GM18861 (cell line): Measurements from ENCODE around the gene URM1.
"Not testable (repeated sequence)": the region's sequence is repeated elsewhere in the genome, so short reads cannot be mapped to it uniquely, and the experiment has no call there.

Source experiments
- ATAC-seq: cut with Tn5 transposase; IDR thresholded peaks from one replicate; pipeline ENCODE4 v1.9.1; 2021; ENCODE audit not compliant: unreplicated experiment

Gene URM1

DNA sequence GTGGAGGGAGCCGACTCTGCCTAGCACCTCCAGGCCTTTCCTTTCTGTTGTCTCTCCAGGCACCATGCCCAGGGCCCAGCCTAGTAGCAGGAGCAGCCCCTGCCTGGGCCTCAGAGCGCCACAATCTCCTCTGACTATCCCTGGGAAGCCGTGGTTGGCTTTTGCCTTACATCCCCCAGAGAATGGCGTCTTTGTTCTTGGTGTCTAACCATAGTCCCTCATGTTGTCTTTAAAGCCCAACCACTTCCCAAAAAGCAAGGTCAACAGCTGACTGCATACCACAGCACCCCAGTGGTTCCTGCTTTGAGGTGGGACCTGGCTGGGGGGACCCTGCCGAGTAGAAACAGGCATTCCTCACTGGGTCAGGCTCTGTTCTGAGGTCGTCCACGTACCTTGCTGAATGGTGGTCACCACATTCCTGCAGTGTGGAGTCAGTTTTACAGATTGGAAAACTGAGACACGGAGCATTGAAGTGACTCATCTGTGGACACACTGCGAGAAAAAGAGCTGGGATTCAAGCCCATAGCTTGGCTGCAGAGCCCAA is 35.7 kb downstream of the URM1 start:
- no peak for ATAC-seq

DNA sequence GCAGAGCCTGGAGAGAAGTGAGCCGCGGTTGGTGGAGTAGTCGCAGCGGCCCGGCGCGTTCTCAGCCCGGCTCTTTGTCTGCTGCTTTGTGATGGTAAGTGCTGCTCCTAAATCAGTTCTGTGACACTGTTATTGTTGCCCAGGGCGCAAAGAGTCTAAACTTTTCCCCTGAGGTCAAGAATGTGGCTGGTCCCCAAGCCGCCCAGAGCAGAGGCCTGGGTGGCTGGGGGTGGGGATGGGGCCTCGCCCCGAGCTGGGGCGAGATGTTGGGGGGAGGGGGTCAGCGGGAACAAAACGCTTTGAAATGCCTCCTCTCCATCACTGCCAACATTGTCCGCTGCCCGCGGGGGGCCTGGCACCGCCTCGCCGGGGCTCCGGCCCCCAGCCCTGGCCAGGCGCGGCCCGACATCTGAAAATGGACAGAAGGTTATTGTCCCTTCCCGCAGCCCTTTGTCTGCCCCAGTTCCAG is 37.8 kb downstream of the URM1 start:
- no peak for ATAC-seq

DNA sequence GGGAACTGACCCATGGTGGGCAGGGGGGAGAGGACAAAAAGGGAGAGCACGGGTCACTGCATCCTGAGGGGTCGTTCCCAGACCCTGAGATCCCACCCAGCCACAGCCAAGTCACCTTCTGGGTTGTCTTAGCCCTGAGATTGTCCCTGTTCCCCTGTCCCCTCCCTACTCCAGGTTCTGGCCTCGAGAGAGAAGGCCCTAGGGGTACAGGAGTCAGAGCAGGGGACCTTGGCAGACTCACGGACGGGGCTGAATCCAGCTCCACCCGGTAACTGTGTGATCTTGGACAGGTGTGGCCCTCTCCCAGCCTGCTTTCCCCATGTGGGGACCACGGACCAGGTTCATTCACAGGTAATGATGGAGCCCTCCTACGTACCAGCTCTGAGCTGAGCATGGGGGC is 38.3 kb downstream of the URM1 start:
- no peak for ATAC-seq

DNA sequence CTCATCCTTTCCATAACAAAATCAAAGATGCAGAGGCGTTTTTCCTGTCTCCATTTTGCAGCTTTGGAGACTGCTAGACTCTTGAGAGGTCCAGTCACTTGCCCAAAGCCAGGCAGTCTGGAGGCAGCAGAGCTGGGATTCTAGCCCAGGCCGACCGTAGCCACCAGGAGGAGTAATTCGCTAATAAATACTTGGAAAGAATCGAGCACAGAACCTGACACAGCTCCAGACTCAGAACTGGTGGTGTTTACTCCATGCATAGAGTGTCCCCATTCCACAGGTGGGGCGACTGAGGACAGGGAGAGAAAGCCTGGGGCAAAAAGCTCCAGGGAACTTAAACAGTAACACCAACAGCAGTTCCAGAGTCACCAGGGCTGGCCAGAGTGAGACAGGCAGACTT is 38.8 kb downstream of the URM1 start:
- no peak for ATAC-seq

DNA sequence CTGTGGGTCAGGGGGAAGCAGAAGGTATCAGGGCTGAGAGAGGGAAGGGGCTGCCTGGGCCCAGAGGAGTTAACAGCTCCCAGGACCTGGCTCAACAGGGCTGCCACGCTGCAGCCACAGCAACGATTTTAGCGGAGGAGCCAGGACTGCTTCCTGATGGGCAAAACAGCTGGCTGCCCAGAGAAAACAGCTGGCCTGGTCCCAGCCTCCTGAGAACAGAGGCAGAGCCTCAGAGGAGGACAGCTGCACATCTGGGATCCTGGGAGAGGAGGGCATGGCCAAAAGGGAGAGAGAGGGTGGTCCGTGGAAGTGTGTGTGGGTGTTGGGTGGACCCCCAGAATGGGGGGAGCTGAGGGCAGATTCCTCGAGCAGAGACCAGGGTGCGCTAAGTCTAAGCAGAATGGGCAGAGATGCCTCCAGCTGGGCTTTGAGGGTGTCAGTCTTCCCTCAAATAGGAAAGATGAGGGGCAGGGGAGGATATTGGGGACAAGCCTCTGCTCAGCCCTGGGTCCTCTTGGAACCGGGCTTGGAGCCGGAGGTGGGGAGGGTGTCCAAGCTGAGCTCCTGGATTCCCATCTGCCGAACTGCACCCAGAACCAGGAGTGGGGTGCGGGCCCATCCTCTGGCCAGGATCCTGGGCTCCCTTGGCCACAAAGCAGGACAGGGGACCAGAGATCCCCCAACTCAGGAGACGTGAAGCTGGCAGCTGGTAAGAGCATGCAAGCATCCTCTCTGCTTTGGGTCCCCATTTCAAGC is 40.4 kb downstream of the URM1 start:
- no peak for ATAC-seq

DNA sequence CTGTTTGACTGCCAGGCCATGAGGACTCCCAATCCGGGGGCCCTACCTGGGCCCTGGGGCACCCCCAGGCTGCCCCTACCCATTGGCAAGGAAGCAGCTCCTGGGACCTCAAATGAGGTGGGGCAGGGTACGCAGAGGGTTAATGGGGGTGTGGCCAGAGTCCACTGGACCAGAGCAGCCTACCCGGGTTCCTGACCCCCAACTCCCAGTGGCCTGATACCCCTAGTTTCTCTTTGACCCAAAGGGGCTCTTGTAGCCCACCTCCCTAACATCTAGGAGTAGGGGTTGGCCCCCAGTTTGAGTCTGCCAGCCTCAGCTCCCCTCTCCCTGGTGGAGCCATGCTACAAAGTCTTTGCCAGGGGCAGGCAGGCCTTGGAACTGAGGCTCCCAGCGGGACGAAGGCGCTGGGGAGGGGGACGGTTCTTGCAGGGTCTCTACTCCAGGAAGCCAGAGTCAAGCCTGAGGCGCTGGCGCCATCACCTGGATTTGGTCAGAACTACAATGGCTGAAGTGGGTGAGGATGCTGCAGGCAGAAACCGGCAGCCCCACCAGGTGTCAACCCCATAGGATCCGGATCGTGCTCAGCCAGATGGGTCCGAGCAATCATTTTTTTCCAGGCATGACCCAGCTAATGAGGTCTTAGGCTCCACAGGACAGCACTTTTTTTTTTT is 41.1 kb downstream of the URM1 start:
- ATAC-seq = no peak

DNA sequence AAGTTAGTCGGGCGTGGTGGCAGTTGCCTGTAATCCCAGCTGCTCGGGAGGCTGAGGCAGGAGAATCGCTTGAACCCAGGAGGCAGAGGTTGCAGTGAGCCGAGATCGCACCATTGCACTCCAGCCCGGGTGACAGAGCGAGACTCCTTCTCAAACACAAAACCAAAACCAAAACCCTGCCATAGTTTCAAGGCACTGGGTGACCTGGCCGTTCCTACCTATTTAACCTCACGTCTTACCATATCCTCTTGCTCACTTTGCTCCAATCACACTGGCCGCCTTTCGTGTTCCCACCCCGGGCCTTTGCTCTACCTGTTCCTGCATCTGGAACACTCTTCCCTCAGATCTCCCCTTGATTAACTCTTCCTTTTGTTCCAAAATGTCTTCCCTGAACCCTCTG is 42.6 kb downstream of the URM1 start:
- ATAC-seq = not testable (repeated sequence)

DNA sequence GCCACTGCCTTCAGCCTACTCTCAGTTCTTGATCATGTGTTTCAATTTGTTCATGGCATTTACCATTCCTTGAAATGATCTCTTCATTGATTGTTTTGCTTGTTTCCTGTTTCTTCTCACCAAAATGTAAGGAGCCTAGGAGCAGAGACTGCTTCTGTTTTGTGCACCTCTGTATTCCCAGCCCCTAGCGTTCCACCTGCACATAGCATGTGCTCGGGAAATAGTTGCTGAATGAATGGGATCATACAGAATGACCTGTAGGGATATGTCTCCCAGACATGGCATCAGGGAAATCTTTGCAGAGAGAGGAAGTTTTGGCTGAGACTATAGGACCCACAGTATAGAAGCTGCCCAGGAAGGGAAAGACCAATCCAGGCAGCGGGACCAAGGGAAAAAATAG is 43.3 kb downstream of the URM1 start:
- no peak for ATAC-seq

DNA sequence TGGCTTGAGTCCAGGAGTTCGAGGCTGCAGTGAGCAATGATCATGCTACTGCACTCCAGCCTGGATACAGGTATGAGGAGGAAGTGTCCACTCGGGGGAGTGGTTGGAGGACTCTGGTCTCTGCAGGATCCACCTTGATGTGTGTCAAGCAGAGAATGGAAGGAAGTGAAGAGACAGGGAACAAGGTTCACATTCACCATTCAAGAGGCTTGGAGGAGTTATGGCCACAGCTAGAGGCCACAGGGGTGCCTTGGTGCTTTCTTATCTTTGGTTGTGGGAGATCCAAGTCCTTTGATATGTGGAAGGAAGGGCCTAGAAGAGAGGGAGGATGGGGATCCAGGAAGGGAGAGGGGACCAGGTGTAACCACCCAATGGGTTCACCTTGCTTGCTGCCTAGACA is 44.1 kb downstream of the URM1 start:
- no peak for ATAC-seq

DNA sequence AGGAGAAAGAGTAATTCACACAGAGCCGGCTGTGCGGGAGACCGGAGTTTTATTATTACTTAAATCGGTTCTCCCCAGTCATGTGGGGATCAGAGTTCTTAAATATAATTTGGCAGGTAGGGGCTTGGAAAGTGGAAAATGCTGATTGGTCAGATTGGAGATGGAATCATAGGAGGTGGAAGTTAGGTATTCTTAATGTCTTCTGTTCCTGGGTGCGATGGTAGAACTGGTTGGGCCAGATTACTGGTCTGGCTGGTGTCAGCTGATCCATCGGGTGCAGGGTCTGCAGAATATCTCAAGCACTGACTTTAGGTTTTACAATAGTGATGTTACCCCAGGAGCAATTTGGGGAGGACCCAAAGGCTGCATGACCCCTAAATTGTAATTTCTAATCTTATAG is 44.8 kb downstream of the URM1 start:
- ATAC-seq = no peak

DNA sequence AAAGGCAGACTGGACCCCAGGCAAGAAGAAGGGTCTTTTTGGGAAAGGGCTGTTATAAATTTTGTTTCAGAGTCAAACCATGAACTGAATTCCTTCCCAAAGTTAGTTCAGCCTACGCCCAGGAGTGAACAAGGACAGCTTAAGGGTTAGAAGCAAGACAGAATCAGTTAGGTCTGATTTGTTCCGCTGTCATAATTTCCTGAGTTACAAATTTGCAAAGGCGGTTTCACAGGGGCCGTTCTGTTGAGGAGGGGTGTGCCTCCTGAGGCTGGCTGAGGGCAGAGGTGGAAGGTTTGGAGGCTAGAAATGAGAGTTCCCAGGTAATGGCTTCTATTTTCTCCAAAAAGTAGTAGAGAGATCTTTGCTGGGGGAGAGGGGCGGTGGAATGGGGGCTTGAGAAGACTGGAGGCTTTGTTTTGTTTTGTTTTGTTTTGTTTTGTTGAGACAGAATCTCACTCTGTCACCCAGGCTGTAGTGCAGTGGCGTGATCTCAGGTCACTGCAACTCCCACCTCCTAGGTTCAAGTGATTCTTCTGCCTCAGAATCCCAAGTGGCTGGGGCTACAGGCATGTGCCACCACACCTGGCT is 45.4 kb downstream of the URM1 start:
- no peak for ATAC-seq

DNA sequence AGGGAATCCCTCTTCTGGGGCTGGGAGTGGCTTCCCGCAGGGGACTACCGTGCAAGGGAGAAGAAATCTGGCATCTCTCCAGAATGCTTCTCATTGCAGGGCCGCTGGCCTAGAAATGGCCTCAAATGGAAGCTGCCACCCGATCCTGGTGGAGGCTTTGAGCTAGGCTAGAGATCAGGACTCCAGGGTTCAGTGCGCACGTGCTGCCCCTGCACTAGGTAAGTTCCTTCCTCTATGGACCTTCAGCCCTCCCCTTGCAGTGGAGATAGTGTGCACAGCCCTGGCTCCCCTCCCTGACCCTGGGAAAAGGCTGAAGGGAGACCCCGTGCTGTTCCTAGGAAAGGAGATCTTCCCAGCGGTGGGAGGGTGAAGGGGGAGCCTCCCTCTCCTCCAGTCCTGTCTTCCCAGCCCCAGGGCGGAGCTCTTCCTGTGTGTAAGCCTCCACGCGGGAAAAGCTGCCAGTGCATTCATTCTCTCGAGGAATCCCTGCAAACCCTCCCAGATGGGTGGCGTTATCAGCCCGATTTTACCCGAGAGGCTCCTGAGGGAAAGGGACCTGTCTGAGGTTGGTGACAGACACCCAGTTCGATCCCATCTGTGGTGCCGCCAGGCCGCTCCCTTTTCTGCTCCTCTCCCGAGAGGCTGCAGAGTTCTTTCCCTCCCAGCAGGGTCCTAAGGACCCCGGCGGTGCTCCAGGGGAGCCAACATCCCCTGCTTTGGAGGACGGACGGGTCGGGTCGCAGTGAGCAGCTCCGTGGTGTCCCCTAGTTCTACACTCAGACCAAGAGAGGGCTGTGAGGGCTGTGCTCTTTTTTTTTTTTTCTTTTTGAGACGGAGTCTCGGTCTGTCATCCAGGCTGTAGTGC is 48.1 kb downstream of the URM1 start:
- ATAC-seq = no peak

DNA sequence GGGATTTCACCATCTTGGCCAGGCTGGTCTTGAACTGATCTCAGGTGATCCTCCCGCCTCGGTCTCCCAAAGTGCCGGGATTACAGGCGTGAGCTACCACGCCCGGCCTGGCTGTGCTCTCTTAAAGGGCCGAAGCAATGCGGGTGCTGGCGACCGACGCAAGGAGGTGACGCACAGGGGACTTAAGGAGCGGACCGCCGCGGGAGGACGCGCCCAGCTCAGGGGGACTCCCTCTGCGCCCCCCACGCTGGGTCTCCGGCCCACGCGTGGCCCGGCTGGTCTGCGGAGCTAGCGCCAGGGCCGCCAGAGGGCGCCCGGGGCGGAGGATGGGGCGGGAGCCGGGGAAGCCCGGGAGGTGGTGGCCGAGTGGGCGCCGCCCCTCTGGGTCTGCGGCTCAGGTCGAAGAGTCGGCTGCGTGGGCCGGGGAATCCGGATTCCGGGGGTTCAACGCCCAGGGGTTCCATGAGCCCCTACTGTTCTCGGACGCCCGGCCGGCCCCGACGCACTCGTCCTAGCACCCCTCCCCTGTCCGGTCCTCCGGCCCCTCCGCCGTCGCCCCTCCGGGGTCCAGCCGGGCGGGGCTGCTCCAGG is 49.0 kb downstream of the URM1 start:
- peak; percentile 59 for ATAC-seq

DNA sequence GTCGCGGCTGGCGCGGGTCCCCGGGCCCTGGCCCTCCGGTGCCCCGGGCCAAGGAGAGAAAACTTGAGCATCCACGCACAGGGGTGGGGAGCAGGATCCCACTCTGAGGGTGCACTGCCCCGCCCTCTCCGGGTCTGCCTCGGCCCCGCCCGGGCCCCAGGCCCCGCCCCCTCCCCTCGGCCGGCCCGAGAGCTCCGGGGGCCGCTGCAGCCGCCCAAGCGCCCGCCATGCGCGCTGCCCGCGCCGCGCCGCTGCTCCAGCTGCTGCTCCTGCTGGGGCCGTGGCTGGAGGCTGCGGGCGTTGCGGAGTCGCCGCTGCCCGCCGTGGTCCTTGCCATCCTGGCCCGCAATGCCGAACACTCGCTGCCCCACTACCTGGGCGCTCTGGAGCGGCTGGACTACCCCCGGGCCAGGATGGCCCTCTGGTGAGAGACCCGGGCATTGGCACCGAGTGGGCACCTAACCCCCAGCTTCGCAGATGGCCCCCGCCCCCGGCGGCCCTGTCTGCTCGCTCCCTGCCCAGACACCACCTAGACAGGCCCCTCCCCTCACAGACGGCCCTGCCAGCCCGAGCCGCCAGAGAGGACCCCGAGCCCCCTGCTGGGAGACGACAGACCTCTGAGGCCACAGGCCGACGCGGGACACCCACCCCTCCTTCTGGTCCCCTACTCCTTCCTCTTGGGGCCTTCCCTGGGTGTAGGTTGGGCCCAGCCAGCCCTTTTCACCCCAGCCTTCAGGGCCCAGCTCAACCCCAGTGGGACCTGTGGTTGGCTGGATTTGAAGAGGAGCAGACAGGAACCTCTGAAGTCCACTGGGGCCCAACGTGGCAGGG is 49.7 kb downstream of the URM1 start, which contains the start of gene CERCAM:
CERCAM (plus strand) TSS at position 207 of the 831 bp plus-strand sequence; CDS start at position 228, 21 bp downstream.
- peak; percentile 40 for ATAC-seq

DNA sequence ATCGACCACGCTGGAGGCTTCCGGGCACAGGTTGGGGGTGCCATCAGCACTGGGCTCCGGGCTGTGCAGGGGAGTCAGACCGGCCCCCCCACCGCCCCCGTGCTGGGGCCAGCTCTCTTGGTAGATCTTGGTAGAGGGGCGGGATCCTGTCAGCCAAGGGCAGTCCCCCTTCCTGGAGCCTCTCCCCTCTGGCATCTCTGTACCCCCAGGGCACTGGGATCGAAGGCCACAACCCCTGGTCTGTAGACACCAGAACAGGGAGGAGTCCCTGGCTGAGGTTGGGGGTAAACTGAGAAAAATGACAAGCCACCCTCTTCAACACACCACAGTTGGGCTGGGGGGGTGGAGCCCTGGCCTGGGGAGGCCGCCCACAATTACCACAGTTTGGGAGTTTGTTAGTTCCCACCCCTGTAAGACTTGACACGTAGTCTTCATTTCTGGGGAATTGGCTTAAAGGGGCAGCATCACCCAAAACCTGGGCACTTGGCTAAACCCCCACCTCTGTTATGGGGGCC is 50.4 kb downstream of the URM1 start:
- ATAC-seq = no peak

DNA sequence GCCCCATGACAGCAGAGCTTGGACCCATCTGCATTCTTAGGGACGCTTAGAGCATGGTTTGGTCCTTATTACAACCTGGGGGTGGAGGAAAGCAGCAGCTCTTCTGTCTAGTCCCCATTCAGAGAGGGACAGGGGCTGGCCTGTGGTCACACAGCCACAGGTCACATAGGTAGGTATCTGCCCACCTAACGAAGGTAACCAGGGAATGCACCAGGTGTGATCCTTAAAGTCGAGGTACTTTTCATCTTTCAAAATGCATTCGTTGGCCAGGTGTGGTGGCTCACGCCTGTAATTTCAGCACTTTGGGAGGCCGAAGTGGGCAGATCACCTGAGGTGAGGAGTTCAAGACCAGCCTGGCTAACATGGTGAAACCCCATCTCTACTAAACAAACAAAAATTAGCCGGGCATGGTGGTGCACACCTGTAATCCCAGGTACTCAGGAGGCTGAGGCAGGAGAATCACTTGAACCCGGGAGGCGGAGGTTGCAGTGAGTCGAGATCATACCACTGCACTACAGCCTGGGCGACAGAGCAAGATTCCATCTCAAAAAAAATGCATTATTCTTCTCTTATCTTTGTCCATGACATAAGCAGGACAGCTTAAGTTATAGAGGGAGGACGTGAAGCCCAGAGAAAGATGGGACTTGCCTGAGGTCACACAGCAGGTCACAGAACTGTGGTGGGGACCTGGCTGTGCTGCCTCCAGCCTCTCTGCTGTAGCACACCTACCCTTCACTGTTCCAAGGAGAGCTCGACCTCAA is 51.0 kb downstream of the URM1 start:
- not testable (repeated sequence) for ATAC-seq

DNA sequence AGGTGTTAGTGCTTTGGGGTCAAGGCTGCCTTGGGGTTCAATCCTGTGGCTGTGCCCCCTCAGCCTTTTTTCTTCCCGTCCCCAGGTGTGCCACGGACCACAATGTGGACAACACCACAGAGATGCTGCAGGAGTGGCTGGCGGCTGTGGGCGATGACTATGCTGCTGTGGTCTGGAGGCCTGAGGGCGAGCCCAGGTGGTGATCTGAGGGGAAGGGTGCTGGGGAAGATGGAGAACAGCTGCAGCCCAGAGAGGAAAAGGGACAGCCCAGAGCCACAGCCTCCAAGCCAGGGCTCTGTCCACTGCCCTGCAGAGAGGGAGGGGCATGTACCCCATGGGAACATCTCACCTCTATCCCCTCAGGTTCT is 51.6 kb downstream of the URM1 start:
- no peak for ATAC-seq

DNA sequence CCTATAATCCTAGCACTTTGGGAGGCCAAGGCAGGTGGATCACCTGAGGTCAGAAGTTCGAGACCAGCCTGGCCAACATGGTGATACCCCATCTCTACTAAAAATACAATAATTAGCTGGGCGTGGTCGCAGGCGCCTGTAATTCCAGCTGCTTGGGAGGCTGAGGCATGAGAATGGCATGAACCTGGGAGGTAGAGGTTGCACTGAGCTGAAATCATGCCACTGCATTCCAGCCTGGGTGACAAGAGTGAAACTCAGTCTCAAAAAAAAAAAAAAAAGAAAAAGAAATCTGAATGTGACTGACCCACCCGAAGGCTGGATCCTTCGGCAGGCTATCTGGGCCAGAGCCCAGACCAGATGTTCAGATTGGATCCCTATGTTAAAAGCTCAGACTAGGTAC is 52.2 kb downstream of the URM1 start:
- ATAC-seq = not testable (repeated sequence)
